ENCODE measurements around the gene TTR. TPM values are rescaled to one million over a fixed set of nuclear protein-coding genes. Genes with fewer than 3 reads are reported as not detected.

Gene TTR
- total RNA-seq, 1 donor from 2014 or later, result not detected

- H3K4me1 Mint-ChIP-seq (ENCODE audit: low read depth, unreplicated experiment), result peaks cover 7% of the 10 kb centered on the region
- H3K36me3 Mint-ChIP-seq (ENCODE audit: unreplicated experiment), result no peaks in the 10 kb centered on the region
- no peak for DNase-seq
- peak overlapping the region; percentile 81 for H3K27ac Mint-ChIP-seq (ENCODE audit: unreplicated experiment)
- no peaks in the 10 kb centered on the region for H3K9me3 Mint-ChIP-seq (ENCODE audit: unreplicated experiment)
- peak overlapping the region; percentile 45 for H3K4me3 Mint-ChIP-seq (ENCODE audit: unreplicated experiment)
- no peak for TF ChIP-seq CTCF (IDR thresholded peaks at IDR 0.05; ENCODE audit: partially characterized antibody, unreplicated experiment)
- peaks cover 5% of the 10 kb centered on the region for H3K27me3 Mint-ChIP-seq (ENCODE audit: unreplicated experiment)
Measured at GRCh38 chr18:31592506-31593157, 955 bp downstream of the TTR start.

- DNase-seq, result no peak
- peaks cover 7% of the 10 kb centered on the region for H3K4me1 Mint-ChIP-seq (ENCODE audit: low read depth, unreplicated experiment)
- peaks cover 5% of the 10 kb centered on the region for H3K27me3 Mint-ChIP-seq (ENCODE audit: unreplicated experiment)
- TF ChIP-seq CTCF (IDR thresholded peaks at IDR 0.05; ENCODE audit: partially characterized antibody, unreplicated experiment), result no peak
- H3K4me3 Mint-ChIP-seq (ENCODE audit: unreplicated experiment), result no peak overlapping the region
- no peaks in the 10 kb centered on the region for H3K9me3 Mint-ChIP-seq (ENCODE audit: unreplicated experiment)
- H3K27ac Mint-ChIP-seq (ENCODE audit: unreplicated experiment), result no peak overlapping the region
- H3K36me3 Mint-ChIP-seq (ENCODE audit: unreplicated experiment), result no peaks in the 10 kb centered on the region
Measured at GRCh38 chr18:31595121-31595771, 3.6 kb downstream of the TTR start.

- DNase-seq, result no peak
- no peaks in the 10 kb centered on the region for H3K9me3 Mint-ChIP-seq (ENCODE audit: unreplicated experiment)
- H3K4me3 Mint-ChIP-seq (ENCODE audit: unreplicated experiment), result no peak overlapping the region
- TF ChIP-seq CTCF (IDR thresholded peaks at IDR 0.05; ENCODE audit: partially characterized antibody, unreplicated experiment), result no peak
- peaks cover 7% of the 10 kb centered on the region for H3K4me1 Mint-ChIP-seq (ENCODE audit: low read depth, unreplicated experiment)
- H3K27ac Mint-ChIP-seq (ENCODE audit: unreplicated experiment), result no peak overlapping the region
- H3K36me3 Mint-ChIP-seq (ENCODE audit: unreplicated experiment), result no peaks in the 10 kb centered on the region
- H3K27me3 Mint-ChIP-seq (ENCODE audit: unreplicated experiment), result peaks cover 2% of the 10 kb centered on the region
Measured at GRCh38 chr18:31596081-31596872, 4.6 kb downstream of the TTR start.

GRCh38 chr18:31598021-31598805, 6.5 kb downstream of the TTR start:
- Mint-ChIP-seq H3K27ac (ENCODE audit: unreplicated experiment) (no peak overlapping the region), H3K4me3 (ENCODE audit: unreplicated experiment) (no peak overlapping the region), H3K4me1 (ENCODE audit: low read depth, unreplicated experiment) (no peaks in the 10 kb centered on the region), H3K36me3 (ENCODE audit: unreplicated experiment) (no peaks in the 10 kb centered on the region), H3K27me3 (ENCODE audit: unreplicated experiment) (peaks cover 2% of the 10 kb centered on the region), H3K9me3 (ENCODE audit: unreplicated experiment) (no peaks in the 10 kb centered on the region)
- no peak for DNase-seq
- no peak for TF ChIP-seq CTCF (IDR thresholded peaks at IDR 0.05; ENCODE audit: partially characterized antibody, unreplicated experiment)
